Caco-2 (cell line): ENCODE data around the gene CPED1. TPM values are rescaled to one million over a fixed set of nuclear protein-coding genes. Genes with fewer than 3 reads are reported as not detected.
"Not testable (repeated sequence)": the region's sequence is repeated elsewhere in the genome, so short reads cannot be mapped to it uniquely, and the experiment has no call there.

Source experiments
- BruUV-seq: library from RNA; stranded (reverse); fragments of 400-500 nt; replicated peaks from 2 replicates; lab custom pipeline; 2021; lab: Mats Ljungman, UMichigan
- CTCF ChIA-PET: fragments of 300-600 bp; sonication (Branson Sonifier 250); formaldehyde crosslinking; loops from one replicate; lab custom pipeline; 2022; ENCODE audit warnings: antibody characterized with exemption; lab: Charles Lee
- POLR2A ChIA-PET: fragments of 300-600 bp; sonication (Branson Sonifier 250); formaldehyde crosslinking; loops from one replicate; lab custom pipeline; 2022; ENCODE audit warnings: antibody characterized with exemption; lab: Charles Lee
- DNase-seq, 2 experiments: peaks; one replicate each; pipeline versions ENCODE4 v3.0.0 to v3.0.0-alpha.2; 2020 to 2022
- H3K27me3 ChIP-seq: replicated peaks from 2 replicates; pipeline ENCODE4 v1.6.0; 2011; ENCODE audit warnings: low read length; ENCODE audit not compliant: control insufficient read depth, insufficient read depth
- H3K36me3 ChIP-seq: 2 replicates; pipeline ENCODE4 v1.5.1; 2011; ENCODE audit warnings: low read length; ENCODE audit not compliant: control insufficient read depth, insufficient read depth
- H3K4me1 ChIP-seq: fragments of 250-450 bp; sonication (Bioruptor Pico); 2 replicates; pipeline ENCODE4 v1.5.1; 2020; ENCODE audit warnings: mild to moderate bottlenecking
- H3K4me3 ChIP-seq: 2 replicates; pipeline ENCODE4 v1.5.1; 2011; ENCODE audit warnings: low read depth, mild to moderate bottlenecking, control low read depth, low read length
- H3K9me3 ChIP-seq: fragments of 250-450 bp; sonication (Bioruptor Pico); 2 replicates; pipeline ENCODE4 v1.5.1; 2020; ENCODE audit warnings: mild to moderate bottlenecking, moderate library complexity
- H3K27ac Mint-ChIP-seq: one replicate; pipeline ENCODE4 v1.8.0; 2022; ENCODE audit warnings: mixed read lengths; ENCODE audit not compliant: unreplicated experiment
- H3K27me3 Mint-ChIP-seq: one replicate; pipeline ENCODE4 v1.8.0; 2022; ENCODE audit warnings: mixed read lengths; ENCODE audit not compliant: insufficient read depth, unreplicated experiment
- H3K36me3 Mint-ChIP-seq: one replicate; pipeline ENCODE4 v1.8.0; 2022; ENCODE audit warnings: mild to moderate bottlenecking, mixed read lengths; ENCODE audit not compliant: insufficient read depth, unreplicated experiment
- H3K4me1 Mint-ChIP-seq: one replicate; pipeline ENCODE4 v1.8.0; 2022; ENCODE audit warnings: low read depth, mixed read lengths; ENCODE audit not compliant: unreplicated experiment
- H3K4me3 Mint-ChIP-seq: one replicate; pipeline ENCODE4 v1.8.0; 2022; ENCODE audit warnings: mild to moderate bottlenecking, moderate library complexity, mixed read lengths; ENCODE audit not compliant: unreplicated experiment
- H3K9me3 Mint-ChIP-seq: one replicate; pipeline ENCODE4 v1.8.0; 2022; ENCODE audit warnings: mixed read lengths; ENCODE audit not compliant: unreplicated experiment
- CTCF ChIP-seq, 2 experiments: fragments of 200-600 bp in 1 of 2; IDR thresholded peaks; 1 replicate in 1 of 2; 2 replicates in 1 of 2; pipeline versions ENCODE4 v1.5.1 to v1.8.0; 2011 to 2022; ENCODE audit warnings: antibody characterized with exemption in 1 of 2, control low read depth in 1 of 2, inconsistent platforms in 1 of 2, low read depth in 1 of 2, low read length in 1 of 2, mild to moderate bottlenecking in 1 of 2, moderate library complexity in 1 of 2; ENCODE audit not compliant: insufficient read depth in 1 of 2, severe bottlenecking in 1 of 2, unreplicated experiment in 1 of 2
- intact Hi-C: fragments of 100-400 bp; cut with micrococcal nuclease; formaldehyde crosslinking; loops from one replicate; pipeline ENCODE4 v1.10.0; 2022; ENCODE audit not compliant: unreplicated experiment
- total RNA-seq: library from RNA; stranded (reverse); gene quantifications from 2 replicates; pipeline ENCODE4 v1.2.3, GENCODE V29; 2022

Gene CPED1
- total RNA-seq, 1 experiment from 2014 or later, result 0.23 TPM

- Mint-ChIP-seq H3K36me3 (no peaks in the 10 kb centered on the region), H3K27ac (no peak overlapping the region), H3K4me1 (no peaks in the 10 kb centered on the region), H3K27me3 (no peaks in the 10 kb centered on the region), H3K4me3 (no peak overlapping the region), H3K9me3 (no peaks in the 10 kb centered on the region)
- Histone ChIP-seq H3K9me3 (no peaks in the 10 kb centered on the region), H3K27me3 (no peaks in the 10 kb centered on the region), H3K4me1 (no peaks in the 10 kb centered on the region), H3K36me3 (no peaks in the 10 kb centered on the region), H3K4me3 (no peak overlapping the region)
- TF ChIP-seq CTCF (IDR thresholded peaks at IDR 0.05; ENCODE audit: insufficient read depth in 1 of 2, low read depth in 1 of 2, low read length in 1 of 2, severe bottlenecking in 1 of 2, unreplicated experiment in 1 of 2), result no peak
- POLR2A ChIA-PET, result no interaction called here
- CTCF ChIA-PET, result no interaction called here
- intact Hi-C loops, result no loop called here
- no peak for DNase-seq
- no TSS peak for BruUV-seq
These were observed 230.5 kb downstream of the CPED1 start for GRCh38 chr7:121219026-121219425.

GRCh38 chr7:121221108-121221507 is 232.6 kb downstream of the CPED1 start:
- intact Hi-C loops, H3K9me3 ChIP-seq, H3K36me3 ChIP-seq, H3K4me1 ChIP-seq, H3K27ac Mint-ChIP-seq, DNase-seq, H3K27me3 Mint-ChIP-seq, H3K27me3 ChIP-seq, H3K36me3 Mint-ChIP-seq, CTCF ChIA-PET, H3K9me3 Mint-ChIP-seq, POLR2A ChIA-PET, BruUV-seq, H3K4me3 ChIP-seq, H3K4me3 Mint-ChIP-seq, H3K4me1 Mint-ChIP-seq: not testable (repeated sequence)

- ChIA-PET CTCF (no interaction called here), POLR2A (no interaction called here)
- Histone ChIP-seq H3K4me3 (no peak overlapping the region), H3K4me1 (no peaks in the 10 kb centered on the region), H3K27me3 (no peaks in the 10 kb centered on the region), H3K9me3 (no peaks in the 10 kb centered on the region), H3K36me3 (no peaks in the 10 kb centered on the region)
- TF ChIP-seq CTCF (IDR thresholded peaks at IDR 0.05; ENCODE audit: insufficient read depth in 1 of 2, low read depth in 1 of 2, low read length in 1 of 2, severe bottlenecking in 1 of 2, unreplicated experiment in 1 of 2), result no peak
- no peak for DNase-seq
- intact Hi-C loops, result no loop called here
- Mint-ChIP-seq H3K36me3 (no peaks in the 10 kb centered on the region), H3K27me3 (peaks cover 14% of the 10 kb centered on the region), H3K4me3 (no peak overlapping the region), H3K9me3 (no peaks in the 10 kb centered on the region), H3K4me1 (no peaks in the 10 kb centered on the region), H3K27ac (no peak overlapping the region)
- no TSS peak for BruUV-seq
These were observed 240.3 kb downstream of the CPED1 start for GRCh38 chr7:121228779-121229178.

GRCh38 chr7:121235201-121235600 is 246.7 kb downstream of the CPED1 start:
- POLR2A ChIA-PET, result no interaction called here
- intact Hi-C loops, result no loop called here
- H3K27ac Mint-ChIP-seq, result no peak overlapping the region
- no peaks in the 10 kb centered on the region for H3K36me3 ChIP-seq
- CTCF ChIA-PET, result no interaction called here
- H3K9me3 ChIP-seq, result no peaks in the 10 kb centered on the region
- no peak overlapping the region for H3K4me3 ChIP-seq
- TF ChIP-seq CTCF (IDR thresholded peaks at IDR 0.05; ENCODE audit: insufficient read depth in 1 of 2, low read depth in 1 of 2, low read length in 1 of 2, severe bottlenecking in 1 of 2, unreplicated experiment in 1 of 2), result no peak
- no peaks in the 10 kb centered on the region for H3K27me3 ChIP-seq
- H3K27me3 Mint-ChIP-seq, result peaks cover 10% of the 10 kb centered on the region
- no TSS peak for BruUV-seq
- DNase-seq, result no peak
- H3K4me1 ChIP-seq, result no peaks in the 10 kb centered on the region
- H3K4me1 Mint-ChIP-seq, result no peaks in the 10 kb centered on the region
- H3K36me3 Mint-ChIP-seq, result no peaks in the 10 kb centered on the region
- H3K9me3 Mint-ChIP-seq, result no peaks in the 10 kb centered on the region
- no peak overlapping the region for H3K4me3 Mint-ChIP-seq
